Measurements from ENCODE around the gene DDX24.

GRCh38 chr14:94129758-94130414 lies 48.9 kb upstream of the DDX24 start:
- TF ChIP-seq POLR2A (IDR thresholded peaks at IDR 0.05; ENCODE audit: low read length) (no peak), GATA1 (IDR thresholded peaks at IDR 0.05; ENCODE audit: low read depth, low read length) (no peak)

All from erythroblast (primary cell).